HG02610 (cell line): ENCODE data around the gene PPP1R10.

Source experiments
- ATAC-seq: cut with Tn5 transposase; IDR thresholded peaks from one replicate; pipeline ENCODE4 v1.9.1; 2021; ENCODE audit warnings: mild to moderate bottlenecking, moderate library complexity; ENCODE audit not compliant: unreplicated experiment

PPP1R10 gene

GRCh38 chr6:30625511-30625910 is 8.5 kb upstream of the PPP1R10 start:
- no peak for ATAC-seq

GRCh38 chr6:30619561-30619960 is 2.5 kb upstream of the PPP1R10 start:
- ATAC-seq, result no peak

- no peak for ATAC-seq
Observed at GRCh38 chr6:30618270-30618797, 1.3 kb upstream of the PPP1R10 start.

- peak; percentile 72 for ATAC-seq
Observed at GRCh38 chr6:30617565-30618269, 674 bp upstream of the PPP1R10 start, which contains the start of gene MRPS18B. MRPS18B (plus strand) TSS chr6:30617840; CDS start chr6:30617866, 26 bp downstream.

GRCh38 chr6:30615958-30616810 is 859 bp downstream of the PPP1R10 start:
- no peak for ATAC-seq

GRCh38 chr6:30615219-30615957 is 1.7 kb downstream of the PPP1R10 start:
- no peak for ATAC-seq

GRCh38 chr6:30614843-30615218 is 2.2 kb downstream of the PPP1R10 start:
- ATAC-seq, result peak; percentile 52

- no peak for ATAC-seq
Observed at GRCh38 chr6:30614044-30614842, 2.8 kb downstream of the PPP1R10 start.

- ATAC-seq, result no peak
Observed at GRCh38 chr6:30613251-30614043, 3.6 kb downstream of the PPP1R10 start.

- no peak for ATAC-seq
Observed at GRCh38 chr6:30612687-30613248, 4.3 kb downstream of the PPP1R10 start.

- ATAC-seq, result no peak
Observed at GRCh38 chr6:30612213-30612612, 4.8 kb downstream of the PPP1R10 start.

- ATAC-seq, result no peak
Observed at GRCh38 chr6:30611856-30612194, 5.2 kb downstream of the PPP1R10 start.

- ATAC-seq, result no peak
Observed at GRCh38 chr6:30611150-30611855, 5.7 kb downstream of the PPP1R10 start.

- ATAC-seq, result no peak
Observed at GRCh38 chr6:30610065-30610464, 7.0 kb downstream of the PPP1R10 start.

GRCh38 chr6:30603961-30604360 is 13.1 kb downstream of the PPP1R10 start:
- no peak for ATAC-seq

- ATAC-seq, result no peak
Observed at GRCh38 chr6:30601815-30602641, 15.0 kb downstream of the PPP1R10 start.

- ATAC-seq, result no peak
Observed at GRCh38 chr6:30601436-30601814, 15.6 kb downstream of the PPP1R10 start.

- no peak for ATAC-seq
Observed at GRCh38 chr6:30600451-30600961, 16.5 kb downstream of the PPP1R10 start.
